ENCODE measurements around the gene MRPS5.
"Not testable (repeated sequence)": the region's sequence is repeated elsewhere in the genome, so short reads cannot be mapped to it uniquely, and the experiment has no call there.

The MRPS5 gene

DNA sequence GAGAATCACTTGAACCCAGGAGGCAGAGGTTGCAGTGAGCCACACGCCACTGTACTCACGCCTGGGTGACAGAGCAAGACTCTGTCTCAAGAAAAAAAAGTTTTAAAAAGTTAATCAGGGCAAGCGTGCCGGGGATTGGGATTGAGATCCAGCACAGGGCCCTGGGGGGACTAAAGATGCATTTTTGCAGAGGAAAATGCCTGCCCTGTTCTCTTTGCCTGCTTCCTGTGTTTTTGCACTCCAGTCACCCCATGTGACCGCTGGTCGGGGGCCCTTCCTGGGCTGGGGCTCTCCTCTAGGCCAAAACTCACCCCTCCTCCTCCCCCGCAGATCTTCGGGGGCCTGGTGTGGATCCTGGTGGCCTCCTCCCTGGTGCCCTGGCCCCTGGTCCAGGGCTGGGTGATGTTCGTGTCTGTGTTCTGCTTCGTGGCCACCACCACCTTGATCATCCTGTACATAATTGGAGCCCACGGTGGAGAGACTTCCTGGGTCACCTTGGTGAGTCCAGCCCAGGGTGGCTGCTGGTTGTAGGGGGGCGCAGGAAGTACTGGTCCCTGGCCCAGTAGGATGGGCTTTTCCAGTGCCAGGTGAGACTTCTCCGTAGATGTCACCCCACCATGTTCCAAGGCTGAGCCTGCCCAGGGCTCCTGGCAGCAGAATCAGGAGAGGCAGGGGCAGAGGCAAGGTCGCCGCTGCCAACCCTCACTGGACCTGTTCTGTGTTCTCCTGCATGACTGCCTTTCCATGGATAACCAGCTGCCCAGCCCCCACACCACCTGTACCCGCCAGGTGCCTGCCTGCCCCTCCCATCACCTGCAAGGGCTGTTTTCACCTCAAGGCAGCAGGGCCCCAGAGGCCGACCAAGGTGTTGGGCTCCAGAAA, 73.7 kb downstream of the MRPS5 start:
- no peak for DNase-seq (ENCODE audit: low read depth in 2 of 2, low spot score in 1 of 2)

DNA sequence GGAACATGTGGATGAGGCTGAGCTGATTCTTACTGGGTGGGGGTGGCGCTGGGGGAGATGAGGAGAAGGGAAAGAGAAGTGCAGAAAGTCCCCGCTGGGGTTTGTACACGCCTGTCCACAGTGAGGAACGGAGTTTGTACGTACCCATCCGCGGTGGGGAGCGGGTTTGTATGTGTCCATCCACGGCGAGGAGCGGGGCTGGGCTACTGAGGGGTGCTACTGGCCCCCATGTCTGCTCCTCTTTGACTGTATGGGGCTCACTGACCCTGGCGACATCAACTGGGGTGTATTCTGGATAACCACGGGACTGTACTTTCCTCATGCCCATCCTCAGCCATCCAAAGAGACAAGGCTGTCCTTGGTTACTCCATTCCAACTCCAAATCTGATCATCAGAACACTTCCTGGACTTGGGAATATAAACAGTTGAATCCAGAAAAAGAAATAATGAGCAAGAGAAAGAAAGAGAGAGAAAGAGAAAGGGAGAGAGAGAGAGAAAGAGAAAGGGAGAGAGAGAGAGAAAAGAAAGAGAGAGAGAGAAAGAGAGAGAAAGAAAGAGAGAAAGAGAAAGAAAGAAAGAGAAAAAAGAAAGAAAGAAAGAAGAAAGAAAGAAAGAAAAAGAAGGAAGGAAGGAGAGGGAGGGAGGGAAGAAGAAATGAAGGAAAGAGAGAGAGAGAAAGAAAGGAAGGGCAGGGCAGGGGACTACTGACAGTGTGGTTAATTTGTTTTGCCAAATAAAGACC, 75.1 kb downstream of the MRPS5 start:
- no peak for DNase-seq (ENCODE audit: low read depth in 2 of 2, low spot score in 1 of 2)

DNA sequence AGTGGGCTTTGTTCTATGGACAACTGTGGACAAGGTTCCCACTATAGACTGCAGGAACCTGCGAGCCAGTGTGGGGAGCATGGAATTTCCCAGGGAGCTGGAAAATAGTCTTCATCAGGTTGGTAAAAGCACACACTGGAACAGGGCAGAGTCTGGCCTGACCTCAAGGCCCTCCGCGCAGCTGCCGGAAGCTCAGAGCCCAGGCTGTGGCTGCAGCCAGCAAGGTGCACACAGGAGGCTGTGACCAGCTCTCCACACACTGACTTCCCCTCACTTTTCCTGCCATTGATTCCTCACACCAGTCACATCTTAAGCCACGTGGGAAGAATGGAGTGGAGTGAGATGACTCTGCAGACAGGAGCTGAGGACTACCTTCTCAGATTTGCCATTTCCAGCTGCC, 77.0 kb downstream of the MRPS5 start:
- no peak for DNase-seq (ENCODE audit: low read depth in 2 of 2, low spot score in 1 of 2)

DNA sequence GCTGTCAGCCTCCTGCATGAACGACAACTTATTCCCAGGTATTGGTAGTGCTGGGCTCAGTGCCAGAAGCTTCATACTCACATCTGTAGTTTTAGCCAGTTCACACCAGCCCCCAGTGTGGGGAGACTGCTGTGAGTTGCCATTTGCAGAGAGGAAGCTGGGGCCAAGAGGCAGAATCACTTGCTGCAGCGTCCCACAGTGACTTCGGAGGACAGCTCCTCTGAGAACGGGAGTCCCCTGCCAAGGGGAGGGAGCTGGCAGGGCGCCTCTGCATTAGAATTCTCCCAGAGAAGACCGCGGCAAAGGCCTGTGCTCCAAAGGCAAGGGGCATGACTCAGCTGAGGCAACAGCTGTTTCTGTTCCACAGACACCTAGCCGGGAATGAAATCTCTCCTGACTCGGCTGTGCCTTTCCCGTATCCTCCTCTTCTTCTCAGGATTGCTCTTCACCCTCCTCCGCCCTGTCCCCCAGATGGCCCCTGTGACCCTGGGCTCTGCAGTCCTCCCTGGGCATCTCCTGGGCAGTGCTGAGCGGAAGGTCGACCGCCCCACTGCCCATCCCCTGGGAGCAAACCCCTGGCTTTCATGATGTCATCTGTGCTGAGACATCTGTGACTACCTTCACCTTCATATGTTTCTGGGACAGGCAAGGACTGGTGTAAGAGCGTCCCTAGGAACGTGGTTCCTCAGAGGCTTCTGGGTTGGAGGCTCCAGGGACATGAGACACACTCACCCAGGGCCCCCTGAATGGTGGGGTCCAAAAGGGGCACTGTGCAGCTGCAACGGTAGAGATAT, 78.1 kb downstream of the MRPS5 start:
- DNase-seq (ENCODE audit: low read depth in 2 of 2, low spot score in 1 of 2): no peak

DNA sequence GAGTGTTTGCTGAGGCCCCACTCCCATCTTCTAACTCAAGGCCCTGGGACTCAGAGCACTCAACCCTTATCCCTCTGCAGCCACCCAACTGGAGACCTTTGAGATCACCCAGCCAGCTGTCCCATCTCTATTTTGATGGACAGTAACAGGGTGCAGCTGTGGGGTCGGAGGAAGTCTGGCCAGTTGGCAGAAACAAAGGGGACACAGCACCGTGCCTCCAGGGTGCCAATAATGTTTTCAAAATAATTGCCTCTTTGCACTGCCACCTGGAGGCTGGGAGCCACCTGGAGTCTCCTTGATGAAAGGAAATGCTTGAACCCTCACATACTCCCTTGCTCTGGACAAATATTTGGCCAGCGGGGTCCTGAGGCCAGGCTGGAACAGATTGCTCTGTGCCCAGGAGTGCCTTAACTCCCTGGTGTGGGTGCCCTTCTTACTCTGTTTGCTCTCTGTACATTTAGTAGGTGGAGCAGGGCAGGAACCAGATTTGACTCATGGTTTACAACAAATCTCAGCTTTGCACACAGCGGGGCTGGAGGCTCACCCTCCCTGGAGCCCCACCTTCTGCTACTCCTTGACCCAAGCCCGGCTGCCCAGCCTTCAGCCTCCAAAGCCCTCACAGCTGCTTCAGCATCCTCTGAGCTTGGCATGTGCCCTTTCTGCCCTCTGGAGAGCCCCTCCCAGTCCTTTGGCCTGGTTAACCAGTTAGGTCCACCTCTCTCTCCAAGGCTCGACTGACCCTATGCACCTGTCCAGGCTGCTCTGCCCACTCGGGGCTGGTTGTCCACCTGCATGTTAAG, 78.9 kb downstream of the MRPS5 start:
- no peak for DNase-seq (ENCODE audit: low read depth in 2 of 2, low spot score in 1 of 2)

DNA sequence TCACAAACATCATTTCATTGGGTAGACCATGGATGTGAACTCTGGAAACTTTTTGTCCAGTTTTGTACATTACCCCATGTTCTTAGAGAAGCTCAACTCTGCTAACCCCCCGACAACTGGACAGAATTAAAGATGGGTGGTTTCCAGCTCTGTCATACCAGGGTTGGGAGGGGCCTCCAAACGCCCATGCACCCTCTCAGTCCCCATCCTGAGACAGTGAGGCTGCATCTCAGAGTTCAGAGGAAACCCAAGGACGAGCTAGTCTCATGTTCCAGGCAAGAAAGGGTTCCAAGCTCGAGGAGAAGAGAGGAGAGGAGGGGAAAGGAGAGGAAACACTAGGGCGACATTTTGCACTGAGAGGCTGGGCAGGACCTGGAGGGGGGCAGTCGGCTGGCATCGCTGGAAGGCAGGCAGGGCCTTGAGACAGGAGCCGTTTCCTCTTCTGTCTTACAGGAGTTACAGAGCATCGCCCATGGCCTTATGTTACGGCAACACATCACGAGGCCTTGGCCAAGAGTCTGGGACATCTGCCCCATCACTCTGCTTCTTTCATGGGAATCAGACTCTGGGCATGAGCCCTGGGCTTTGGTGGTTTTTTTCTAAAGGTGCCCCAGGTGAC, 79.7 kb downstream of the MRPS5 start:
- no peak for DNase-seq (ENCODE audit: low read depth in 2 of 2, low spot score in 1 of 2)

DNA sequence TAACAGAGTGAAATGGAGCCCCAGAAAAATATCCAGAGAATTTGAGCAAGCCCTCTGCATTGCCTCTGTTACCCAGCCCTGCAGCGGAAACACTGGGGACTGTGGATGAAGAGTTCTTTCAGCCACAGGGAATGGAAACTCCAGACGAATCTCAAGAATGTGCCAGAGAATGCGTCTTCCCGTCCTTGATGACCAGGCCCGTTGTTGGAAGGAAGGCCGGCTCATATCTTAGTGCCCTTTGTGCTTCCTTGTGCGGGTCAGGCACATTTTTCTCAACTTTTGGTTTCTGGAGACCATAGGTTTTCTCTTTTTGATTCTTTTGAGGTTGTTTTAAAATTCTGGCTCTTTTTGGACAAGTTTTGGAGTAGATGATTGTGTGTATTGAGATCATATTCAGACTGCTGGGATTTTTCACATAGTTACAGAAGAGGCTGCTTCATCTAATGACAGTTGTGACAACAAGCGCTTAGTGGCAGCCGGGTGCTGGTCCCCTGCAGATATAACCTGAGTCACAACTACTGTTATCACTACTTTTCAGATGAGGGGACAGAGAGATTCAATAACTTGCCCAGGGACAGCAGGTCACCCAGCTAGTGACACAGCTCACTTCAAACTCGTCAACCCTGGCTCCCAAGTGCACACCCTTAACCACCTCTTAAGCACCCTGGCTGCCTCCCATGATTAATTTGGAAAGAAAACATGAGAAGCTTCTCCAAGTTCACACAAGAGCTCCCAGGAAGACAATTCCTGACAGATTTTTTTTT, 80.4 kb downstream of the MRPS5 start:
- DNase-seq (ENCODE audit: low read depth in 2 of 2, low spot score in 1 of 2): no peak

DNA sequence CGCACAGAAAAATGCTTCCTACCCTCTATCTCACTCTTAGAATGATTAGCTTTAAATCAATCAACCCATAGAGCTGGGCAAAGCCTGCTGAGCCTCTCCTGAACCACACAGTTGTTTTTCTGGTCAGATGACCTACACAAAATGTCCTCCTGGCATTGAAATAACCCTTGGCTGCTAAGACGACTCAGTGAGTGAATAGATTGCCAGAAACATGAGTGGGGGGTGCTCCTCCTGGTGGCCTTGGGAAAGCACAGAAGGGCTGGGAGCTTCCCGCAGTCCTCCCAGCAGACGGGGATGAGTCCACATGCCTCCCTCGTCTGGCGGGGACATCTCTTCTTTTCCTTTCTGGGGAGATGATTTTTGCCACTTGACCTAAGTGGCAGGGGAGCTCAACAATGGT, 81.2 kb downstream of the MRPS5 start:
- no peak for DNase-seq (ENCODE audit: low read depth in 2 of 2, low spot score in 1 of 2)

DNA sequence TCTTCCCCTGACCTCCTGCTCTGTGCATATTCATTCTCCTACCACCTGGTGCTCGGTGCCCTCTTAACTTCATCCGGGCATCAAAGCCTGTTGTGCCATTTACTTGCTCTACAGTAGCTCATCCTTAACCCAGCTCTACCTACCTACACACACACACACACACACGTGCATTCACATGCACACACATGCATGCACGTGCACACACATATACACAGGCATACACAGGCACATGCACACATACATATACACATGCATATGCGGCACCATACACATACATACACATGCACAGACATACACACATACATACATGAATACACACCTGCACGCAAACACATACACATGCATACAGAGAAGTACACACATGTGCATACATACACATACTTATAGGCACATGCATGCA, 81.6 kb downstream of the MRPS5 start:
- DNase-seq (ENCODE audit: low read depth in 2 of 2, low spot score in 1 of 2): no peak

DNA sequence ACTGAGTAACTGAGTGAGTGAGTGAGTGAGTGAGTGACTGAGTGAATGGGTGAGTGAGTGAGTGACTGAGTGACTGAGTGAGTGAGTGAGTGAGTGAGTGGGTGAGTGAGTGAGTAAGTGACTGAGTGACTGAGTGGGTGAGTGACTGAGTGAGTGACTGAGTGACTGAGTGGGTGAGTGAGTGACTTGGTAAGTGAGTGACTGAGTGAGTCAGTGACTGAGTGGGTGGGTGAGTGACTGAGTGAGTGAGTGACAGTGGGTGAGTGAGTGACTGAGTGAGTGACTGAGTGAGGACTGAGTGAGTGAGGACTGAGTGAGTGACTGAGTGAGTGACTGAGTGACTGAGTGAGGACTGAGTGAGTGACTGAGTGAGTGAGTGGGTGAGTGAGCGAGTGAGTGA, 82.2 kb downstream of the MRPS5 start:
- DNase-seq (ENCODE audit: low read depth in 2 of 2, low spot score in 1 of 2): no peak

DNA sequence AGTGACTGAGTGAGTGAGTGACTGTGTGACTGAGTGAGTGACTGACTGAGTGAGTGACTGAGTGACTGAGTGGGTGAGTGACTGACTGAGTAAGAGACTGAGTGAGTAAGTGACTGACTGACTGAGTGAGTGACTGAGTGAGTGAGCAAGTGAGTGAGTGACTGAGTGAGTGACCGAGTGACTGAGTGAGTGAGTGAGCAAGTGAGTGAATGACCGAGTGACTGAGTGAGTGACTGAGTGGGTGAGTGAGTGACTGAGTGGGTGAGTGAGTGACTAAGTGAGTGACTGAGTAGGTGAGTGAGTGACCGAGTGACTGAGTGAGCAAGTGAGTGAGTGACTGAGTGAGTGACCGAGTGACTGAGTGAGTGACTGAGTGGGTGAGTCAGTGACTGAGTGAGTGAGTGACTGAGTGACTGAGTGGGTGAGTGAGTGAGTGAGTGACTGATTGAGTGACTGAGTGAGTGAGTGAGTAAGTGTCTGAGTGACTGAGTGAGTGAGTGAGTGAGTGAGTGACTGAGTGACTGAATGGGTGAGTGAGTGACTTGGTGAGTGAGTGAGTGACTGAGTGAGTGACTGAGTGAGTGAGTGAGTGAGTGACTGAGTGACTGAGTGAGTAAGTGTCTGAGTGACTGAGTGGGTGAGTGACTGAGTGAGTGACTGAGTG, 82.8 kb downstream of the MRPS5 start:
- DNase-seq (ENCODE audit: low read depth in 2 of 2, low spot score in 1 of 2): no peak

DNA sequence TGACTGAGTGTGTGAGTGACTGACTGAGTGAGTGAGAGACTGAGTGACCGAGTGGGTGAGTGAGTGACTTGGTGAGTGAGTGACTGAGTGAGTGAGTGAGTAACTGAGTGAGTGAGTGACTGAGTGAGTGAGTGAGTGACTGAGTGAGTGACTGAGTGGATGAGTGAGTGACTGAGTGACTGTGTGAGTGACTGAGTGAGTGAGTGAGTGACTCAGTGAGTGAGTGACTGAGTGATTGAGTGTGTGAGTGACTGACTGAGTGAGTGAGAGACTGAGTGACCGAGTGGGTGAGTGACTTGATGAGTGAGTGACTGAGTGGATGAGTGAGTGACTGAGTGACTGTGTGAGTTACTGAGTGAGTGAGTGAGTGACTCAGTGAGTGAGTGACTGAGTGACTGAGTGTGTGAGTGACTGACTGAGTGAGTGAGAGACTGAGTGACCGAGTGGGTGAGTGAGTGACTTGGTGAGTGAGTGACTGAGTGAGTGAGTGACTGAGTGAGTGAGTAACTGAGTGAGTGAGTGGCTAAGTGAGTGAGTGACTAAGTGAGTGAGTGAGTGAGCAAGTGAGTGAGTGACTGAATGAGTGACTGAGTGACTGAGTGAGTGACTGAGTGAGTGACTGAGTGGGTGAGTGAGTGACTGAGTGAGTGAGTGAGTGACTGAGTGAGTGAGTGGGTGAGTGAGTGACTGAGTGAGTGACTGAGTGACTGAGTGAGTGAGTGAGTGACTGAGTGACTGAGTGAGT, 83.6 kb downstream of the MRPS5 start:
- DNase-seq (ENCODE audit: low read depth in 2 of 2, low spot score in 1 of 2): not testable (repeated sequence)

DNA sequence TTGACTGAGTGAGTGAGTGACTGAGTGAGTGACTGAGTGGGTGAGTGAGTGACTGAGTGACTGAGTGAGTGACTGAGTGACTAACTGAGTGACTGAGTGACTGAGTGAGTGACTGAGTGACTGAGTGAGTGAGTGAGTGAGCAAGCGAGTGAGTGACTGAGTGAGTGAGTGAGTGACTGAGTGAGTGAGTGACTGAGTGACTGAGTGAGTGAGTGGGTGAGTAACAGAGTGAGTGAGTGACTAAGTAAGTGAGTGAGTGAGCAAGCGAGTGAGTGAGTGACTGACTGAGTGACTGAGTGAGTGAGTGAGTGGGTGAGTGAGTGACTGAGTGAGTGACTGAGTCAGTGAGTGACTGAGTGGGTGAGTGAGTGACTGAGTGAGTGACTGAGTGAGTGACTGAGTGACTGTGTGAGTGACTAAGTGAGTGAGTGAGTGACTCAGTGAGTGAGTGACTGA, 84.2 kb downstream of the MRPS5 start:
- no peak for DNase-seq (ENCODE audit: low read depth in 2 of 2, low spot score in 1 of 2)

DNA sequence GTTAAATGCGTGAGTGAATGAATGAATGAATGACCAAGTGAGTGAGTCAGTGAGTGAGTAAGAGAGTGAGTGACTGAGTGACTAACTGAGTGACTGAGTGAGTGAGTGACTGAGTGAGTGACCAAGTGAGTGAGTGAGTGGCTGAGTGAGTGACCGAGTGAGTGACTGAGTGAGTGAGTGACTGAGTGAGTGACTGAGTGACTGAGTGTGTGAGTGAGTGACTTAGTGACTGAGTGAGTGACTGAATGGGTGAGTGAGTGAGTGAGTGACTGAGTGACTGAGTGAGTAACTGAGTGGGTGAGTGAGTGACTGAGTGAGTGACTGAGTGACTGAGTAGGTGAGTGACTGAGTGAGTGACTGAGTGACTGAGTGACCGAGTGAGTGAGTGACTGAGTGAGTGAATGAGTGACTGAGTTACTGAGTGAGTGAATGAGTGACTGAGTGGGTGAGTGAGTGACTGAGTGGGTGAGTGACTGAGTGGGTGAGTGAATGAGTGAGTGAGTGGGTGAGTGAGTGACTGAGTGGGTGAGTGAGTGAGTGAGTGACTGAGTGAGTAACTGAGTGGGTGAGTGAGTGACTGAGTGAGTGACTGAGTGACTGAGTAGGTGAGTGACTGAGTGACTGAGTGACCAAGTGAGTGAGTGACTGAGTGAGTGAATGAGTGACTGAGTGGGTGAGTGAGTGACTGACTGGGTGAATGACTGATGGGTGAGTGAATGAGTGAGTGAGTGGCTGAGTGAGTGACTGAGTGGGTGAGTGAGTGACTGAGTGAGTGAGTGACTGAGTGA, 84.8 kb downstream of the MRPS5 start:
- DNase-seq (ENCODE audit: low read depth in 2 of 2, low spot score in 1 of 2): no peak
